A549 (cell line): Measurements from ENCODE around the gene GARNL3. TPM values are rescaled to one million over a fixed set of nuclear protein-coding genes. Genes with fewer than 3 reads are reported as not detected.

Experiments used
- ATAC-seq, 2 experiments: fragments of 200-7000 bp in 1 of 2; fragments of >200 bp in 1 of 2; cut with Nextera tagmentation in 1 of 2; cut with Tn5 transposase in 1 of 2; 3 replicates each; pipeline versions ENCODE4 v1.8.0 to v1.9.1; 2018 to 2020; ENCODE audit warnings: mild to moderate bottlenecking in 1 of 2, moderate library complexity in 1 of 2
- CTCF ChIA-PET: fragments of 300-600 bp; sonication (Branson Sonifier 250); formaldehyde crosslinking; extraction: SDS; loops from one replicate; lab custom pipeline; 2021; ENCODE audit warnings: antibody characterized with exemption, inconsistent platforms; lab: Yijun Ruan, JAX
- POLR2A ChIA-PET: fragments of 350-600 bp; formaldehyde crosslinking; extraction: SDS; loops from one replicate; lab custom pipeline; 2021; ENCODE audit warnings: antibody characterized with exemption, inconsistent platforms; lab: Yijun Ruan, JAX
- DNase-seq, 2 experiments: peaks; one replicate each; pipeline versions ENCODE4 v3.0.0 to v3.0.0-alpha.2; 2011 to 2016; ENCODE audit warnings: low read depth in 1 of 2, low spot score in 1 of 2
- FAIRE-seq: peaks from 2 replicates; lab custom pipeline; 2011; peaks lifted over from hg19 to GRCh38; lab: Jason Lieb, UNC
- H3K27ac ChIP-seq, 2 experiments: fragments of >200 bp; sonication (Bioruptor Twin); formaldehyde crosslinking; 3 replicates each; pipeline ENCODE4 v1.5.1; 2016 to 2017
- H3K4me1 ChIP-seq: fragments of >200 bp; sonication (Bioruptor Twin); formaldehyde crosslinking; 3 replicates; pipeline ENCODE4 v1.6.1; 2016
- H3K4me2 ChIP-seq: fragments of >200 bp; sonication (Bioruptor Twin); formaldehyde crosslinking; 3 replicates; pipeline ENCODE4 v1.6.1; 2016
- H3K4me3 ChIP-seq: fragments of >200 bp; sonication (Bioruptor Twin); formaldehyde crosslinking; 3 replicates; pipeline ENCODE4 v1.5.1; 2016
- H3K9me3 ChIP-seq: fragments of >200 bp; sonication (Bioruptor Twin); formaldehyde crosslinking; 3 replicates; pipeline ENCODE4 v1.6.1; 2016
- ATOH8 ChIP-seq: fragments of 250-450 bp; sonication (Bioruptor Pico); IDR thresholded peaks from 2 replicates; pipeline ENCODE4 v1.5.0; 2020; ENCODE audit warnings: low read depth, mild to moderate bottlenecking, moderate library complexity
- CBX2 ChIP-seq: fragments of 200-600 bp; sonication (generic); IDR thresholded peaks from 2 replicates; pipeline ENCODE4 v1.6.1; 2016; ENCODE audit warnings: low read depth, mild to moderate bottlenecking, borderline replicate concordance
- CTCF ChIP-seq: fragments of >200 bp; sonication (Bioruptor Twin); formaldehyde crosslinking; IDR thresholded peaks from 3 replicates; pipeline ENCODE4 v1.5.1; 2016
- FOSL2 ChIP-seq, 2 experiments: fragments of 450-650 bp in 1 of 2; fragments of >200 bp in 1 of 2; sonication (Bioruptor Twin) in 1 of 2; formaldehyde crosslinking; IDR thresholded peaks; 2 replicates each; pipeline versions ENCODE4 v1.5.0 to v1.6.1; 2016 to 2020; ENCODE audit warnings: mild to moderate bottlenecking in 1 of 2, moderate library complexity in 1 of 2
- FOXS1 ChIP-seq: fragments of 250-450 bp; sonication (Bioruptor Pico); IDR thresholded peaks from 2 replicates; pipeline ENCODE4 v1.5.0; 2020; ENCODE audit warnings: mild to moderate bottlenecking, moderate library complexity
- GATA3 ChIP-seq: IDR thresholded peaks from 2 replicates; pipeline ENCODE4 v1.6.1; 2012; ENCODE audit warnings: borderline replicate concordance
- HDAC2 ChIP-seq: fragments of 200-600 bp; sonication (generic); IDR thresholded peaks from 2 replicates; pipeline ENCODE4 v1.6.1; 2016
- HEYL ChIP-seq: fragments of 250-450 bp; sonication (Bioruptor Pico); IDR thresholded peaks from 2 replicates; pipeline ENCODE4 v1.8.0; 2021; ENCODE audit warnings: mild to moderate bottlenecking, moderate library complexity
- NFE2L2 ChIP-seq: fragments of 150-350 bp; conservative IDR thresholded peaks from 2 replicates; pipeline ENCODE4 v1.6.1; 2014; ENCODE audit warnings: low read length
- PBX3 ChIP-seq: IDR thresholded peaks from 2 replicates; pipeline ENCODE4 v1.6.1; 2012
- POLR2AphosphoS2 ChIP-seq: conservative IDR thresholded peaks from 2 replicates; pipeline ENCODE4 v1.6.1; 2012; ENCODE audit warnings: low read length, improper control_type of control experiment, inconsistent platforms
- RAD21 ChIP-seq, 2 experiments: fragments of >200 bp in 1 of 2; sonication (Bioruptor Twin) in 1 of 2; formaldehyde crosslinking in 1 of 2; IDR thresholded peaks in 1 of 2; conservative IDR thresholded peaks in 1 of 2; 2 replicates in 1 of 2; 3 replicates in 1 of 2; pipeline ENCODE4 v1.6.1; 2012 to 2018; ENCODE audit warnings: inconsistent platforms in 1 of 2
- SMC3 ChIP-seq: fragments of >200 bp; sonication (Bioruptor Twin); formaldehyde crosslinking; IDR thresholded peaks from 3 replicates; pipeline ENCODE4 v1.6.1; 2018; ENCODE audit warnings: inconsistent platforms
- SREBF2 ChIP-seq: fragments of 450-650 bp; IDR thresholded peaks from 2 replicates; pipeline ENCODE4 v1.6.1; 2014; ENCODE audit warnings: mild to moderate bottlenecking, moderate library complexity
- TP53 ChIP-seq: fragments of 250-450 bp; sonication (Bioruptor Pico); IDR thresholded peaks from 2 replicates; pipeline ENCODE4 v1.5.0; 2021; ENCODE audit warnings: mild to moderate bottlenecking, moderate library complexity
- USF2 ChIP-seq: fragments of 450-650 bp; IDR thresholded peaks from 2 replicates; pipeline ENCODE4 v1.6.1; 2014; ENCODE audit warnings: antibody characterized with exemption
- WGBS: methylation state at CpG from one replicate; pipeline ENCODE4 v1.1.6; 2017; ENCODE audit errors: missing lambda C conversion rate; 5-methylcytosine and 5-hydroxymethylcytosine counted together
- polyA plus RNA-seq, 4 experiments: library from polyadenylated mRNA; depleted of rRNA in 3 of 4; stranded (reverse); fragments of >200 nt; fragmentation: RNase III in 1 of 4; extraction: RNeasy Plus Mini Kit Qiagen cat#74134 plus additional on column Dnase treatment in 1 of 4; gene quantifications; 2 replicates in 3 of 4; 3 replicates in 1 of 4; pipeline ENCODE4 v1.2.3, GENCODE V29; 2011 to 2017

Gene GARNL3
- polyA plus RNA-seq, 2 of the 4 experiments (the other 2 are of a cell fraction), result 2.9 to 5.1 TPM

GRCh38 chr9:127415657-127416056, 151.1 kb downstream of the GARNL3 start:
- 95% methylated on average over 1 of the region's 1 CpG for WGBS

GRCh38 chr9:127417131-127418036, 152.8 kb downstream of the GARNL3 start:
- H3K9me3 ChIP-seq, result no peaks in the 10 kb centered on the region
- CTCF ChIA-PET, result interaction anchor here (0.6 to 1.8 kb wide), 11 partner anchors 10 to 477 kb away, joined by 3 to 9 read pairs (median 3); no protein-coding TSS in a partner anchor
- peak in 1 of 2 experiments; percentile 29 for DNase-seq
- WGBS, result 79% methylated on average over 13 of the region's 15 CpGs
- H3K27ac ChIP-seq, result 0 out of 6 replicates have a peak overlapping the region, but pooled peaks of 1 of the 2 experiments have one; percentile 1
- peak overlapping the region; percentile 26; the same call in 1 of the 3 replicates for H3K4me2 ChIP-seq
- POLR2A ChIA-PET, result interaction anchor here (0.5 to 0.6 kb wide), 2 partner anchors 12 to 172 kb away, joined by 3 read pairs; no protein-coding TSS in a partner anchor
- FAIRE-seq, result no peak
- H3K4me3 ChIP-seq, result no peak overlapping the region
- TF ChIP-seq CBX2, result no peak
- no peak for TF ChIP-seq USF2
- no peak for TF ChIP-seq NFE2L2
- H3K4me1 ChIP-seq, result peaks cover 23% of the 10 kb centered on the region
- ATAC-seq, result peak; percentile 51 to 63; a peak in 5 of 6 replicates

More at GRCh38 chr9:127415657-127416056, 151.1 kb downstream of the GARNL3 start:
- ChIA-PET POLR2A (interaction anchor here (1.4 kb wide), 1 partner anchor 19 kb away, joined by 4 read pairs; the partner anchor contains the start of gene SLC2A8), CTCF (interaction anchor here (0.7 to 1.5 kb wide), 6 partner anchors 8 to 475 kb away, joined by 3 to 4 read pairs (median 3); partner anchors contain the start of gene ZNF79)
- Histone ChIP-seq H3K27ac (no peak overlapping the region), H3K4me1 (peaks cover 23% of the 10 kb centered on the region), H3K4me3 (no peak overlapping the region), H3K4me2 (no peak overlapping the region), H3K9me3 (no peaks in the 10 kb centered on the region)
- TF ChIP-seq FOXS1 (CRISPR knock-in tag) (no peak), POLR2AphosphoS2 (no peak), PBX3 (no peak), SREBF2 (no peak), GATA3 (no peak)
- no peak for ATAC-seq
- FAIRE-seq, result no peak
- DNase-seq, result no peak

- TF ChIP-seq USF2 (no peak), TP53 (CRISPR knock-in tag) (no peak), RAD21 (conservative IDR thresholded peaks at IDR 0.05 in 1 of 2, IDR thresholded peaks at IDR 0.05 in 1 of 2) (peak in 1 of 2 experiments; percentile 16; a peak in 1 of 5 replicates), SMC3 (peak; percentile 36; the same call in 2 of the 3 replicates), CBX2 (no peak), HEYL (CRISPR knock-in tag) (no peak), HDAC2 (no peak), GATA3 (no peak), ATOH8 (no peak), CTCF (peak; percentile 20; the same call in 2 of the 3 replicates), FOXS1 (CRISPR knock-in tag) (no peak), FOSL2 (IDR thresholded peaks at IDR 0.05) (no peak), FOSL2 (CRISPR knock-in tag; IDR thresholded peaks at IDR 0.05) (no peak)
- DNase-seq (peak; percentile 61 to 75), ATAC-seq (peak; percentile 91 to 92), FAIRE-seq (no peak)
- POLR2A ChIA-PET, result interaction anchor here (0.5 to 0.6 kb wide), 2 partner anchors 11 to 173 kb away, joined by 3 read pairs; no protein-coding TSS in a partner anchor
- CTCF ChIA-PET, result interaction anchor here (0.6 to 1.8 kb wide), 11 partner anchors 11 to 203 kb away, joined by 3 to 9 read pairs (median 3); no protein-coding TSS in a partner anchor
- Histone ChIP-seq H3K4me2 (no peak overlapping the region; the same call in 2 of the 3 replicates), H3K9me3 (no peaks in the 10 kb centered on the region), H3K4me3 (no peak overlapping the region), H3K4me1 (peaks cover 23% of the 10 kb centered on the region), H3K27ac (no peak overlapping the region)
- 67% methylated on average over 3 of the region's 12 CpGs for WGBS
Observed at GRCh38 chr9:127418037-127418471, 153.5 kb downstream of the GARNL3 start.
